Kidney epithelial cell (primary cell): ENCODE results near the gene SLC26A6. TPM values are rescaled to one million over a fixed set of nuclear protein-coding genes. Genes with fewer than 3 reads are reported as not detected.

Experiments used
- DNase-seq: peaks from one replicate; pipeline ENCODE4 v3.0.0-alpha.2; 2010; ENCODE audit warnings: low read depth
- H3K27me3 ChIP-seq: 2 replicates; pipeline ENCODE4 v1.6.0; 2011; ENCODE audit warnings: low read length; ENCODE audit not compliant: control insufficient read depth, insufficient read depth
- H3K36me3 ChIP-seq: 2 replicates; pipeline ENCODE4 v1.5.1; 2011; ENCODE audit warnings: low read length; ENCODE audit not compliant: control insufficient read depth, insufficient read depth
- H3K4me3 ChIP-seq: 2 replicates; pipeline ENCODE4 v1.5.1; 2011; ENCODE audit warnings: low read depth, mild to moderate bottlenecking, control low read depth, low read length
- total RNA-seq: library from RNA; depleted of rRNA; stranded (reverse); fragments of >200 nt; gene quantifications from 2 replicates; pipeline ENCODE4 v1.2.3, GENCODE V29; 2015
- TF ChIP-seq, protein P1 (sequence below): IDR thresholded peaks from 2 replicates; pipeline ENCODE4 v1.5.1; 2011; ENCODE audit warnings: mild to moderate bottlenecking, moderate library complexity, low read length, control low read depth, inconsistent platforms; ENCODE audit not compliant: insufficient read depth, poor library complexity, severe bottlenecking

SLC26A6 gene
- total RNA-seq, 1 donor from 2014 or later, result 32.8 TPM

DNA sequence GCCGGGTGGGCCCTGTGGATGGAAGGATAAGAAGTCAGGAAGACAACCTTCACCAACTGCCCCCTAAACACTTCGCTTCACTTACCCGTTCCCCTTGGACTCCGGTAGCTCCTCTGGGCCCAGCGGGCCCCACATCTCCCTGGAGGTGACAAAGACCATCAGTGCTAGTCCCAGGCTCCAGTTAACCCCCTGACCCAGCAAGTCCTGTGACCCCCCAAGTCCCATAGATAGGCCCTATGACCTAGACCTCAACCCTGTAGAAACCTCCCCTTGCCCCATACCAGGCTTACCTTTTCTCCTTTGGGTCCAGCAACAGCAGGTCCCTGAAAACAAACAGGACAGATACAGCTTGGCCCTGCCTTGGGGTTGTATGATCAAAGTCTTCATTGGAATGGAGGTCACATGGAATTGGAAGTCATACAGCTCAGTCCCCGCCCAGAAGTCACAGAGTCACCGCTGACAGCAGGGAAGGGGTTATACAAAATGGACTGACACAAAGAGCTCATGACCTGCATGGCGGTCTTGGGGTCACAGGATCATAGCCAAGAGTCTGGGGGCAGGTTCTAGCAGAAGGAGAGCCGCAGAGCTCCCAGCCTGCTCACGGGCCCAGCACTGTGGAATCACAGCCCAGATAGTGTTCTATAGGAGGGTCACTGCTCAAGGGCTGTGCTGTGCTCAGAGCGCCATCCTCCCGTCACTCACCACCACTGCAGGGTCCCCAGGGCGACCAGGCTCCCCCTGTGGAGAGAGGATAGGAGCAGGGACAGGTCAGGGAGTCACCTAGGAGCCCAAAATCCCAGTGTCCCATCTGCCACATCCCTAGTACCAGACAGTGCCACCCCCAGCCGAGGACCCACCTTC is 53.4 kb downstream of the SLC26A6 start:
- Histone ChIP-seq H3K27me3 (no peaks in the 10 kb centered on the region), H3K36me3 (peaks cover 11% of the 10 kb centered on the region), H3K4me3 (no peak overlapping the region)
- DNase-seq, result no peak
- TF ChIP-seq, protein P1, sequence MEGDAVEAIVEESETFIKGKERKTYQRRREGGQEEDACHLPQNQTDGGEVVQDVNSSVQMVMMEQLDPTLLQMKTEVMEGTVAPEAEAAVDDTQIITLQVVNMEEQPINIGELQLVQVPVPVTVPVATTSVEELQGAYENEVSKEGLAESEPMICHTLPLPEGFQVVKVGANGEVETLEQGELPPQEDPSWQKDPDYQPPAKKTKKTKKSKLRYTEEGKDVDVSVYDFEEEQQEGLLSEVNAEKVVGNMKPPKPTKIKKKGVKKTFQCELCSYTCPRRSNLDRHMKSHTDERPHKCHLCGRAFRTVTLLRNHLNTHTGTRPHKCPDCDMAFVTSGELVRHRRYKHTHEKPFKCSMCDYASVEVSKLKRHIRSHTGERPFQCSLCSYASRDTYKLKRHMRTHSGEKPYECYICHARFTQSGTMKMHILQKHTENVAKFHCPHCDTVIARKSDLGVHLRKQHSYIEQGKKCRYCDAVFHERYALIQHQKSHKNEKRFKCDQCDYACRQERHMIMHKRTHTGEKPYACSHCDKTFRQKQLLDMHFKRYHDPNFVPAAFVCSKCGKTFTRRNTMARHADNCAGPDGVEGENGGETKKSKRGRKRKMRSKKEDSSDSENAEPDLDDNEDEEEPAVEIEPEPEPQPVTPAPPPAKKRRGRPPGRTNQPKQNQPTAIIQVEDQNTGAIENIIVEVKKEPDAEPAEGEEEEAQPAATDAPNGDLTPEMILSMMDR, result no peak

DNA sequence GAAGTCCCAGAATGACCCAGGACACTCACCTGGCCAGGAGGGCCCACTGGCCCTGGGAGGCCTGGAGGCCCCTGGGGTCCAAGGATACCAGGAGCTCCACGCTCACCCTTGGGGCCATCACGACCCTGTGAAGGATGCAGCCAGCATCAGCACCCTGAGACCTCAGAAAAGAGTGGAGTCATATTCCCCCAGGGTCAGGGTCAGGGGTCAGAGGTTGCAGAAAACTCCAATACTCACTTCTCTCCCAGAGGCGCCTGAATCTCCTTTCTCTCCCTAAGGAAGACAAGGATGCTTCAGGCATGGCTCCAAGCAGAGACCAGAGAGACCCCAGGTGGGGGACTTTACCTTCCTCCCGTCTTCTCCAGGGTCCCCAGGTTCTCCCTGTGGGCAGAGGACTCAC is 58.6 kb downstream of the SLC26A6 start:
- no peak for DNase-seq
- Histone ChIP-seq H3K4me3 (no peak overlapping the region), H3K36me3 (peaks cover 3% of the 10 kb centered on the region), H3K27me3 (no peaks in the 10 kb centered on the region)
- TF ChIP-seq, protein P1, result no peak

Other genes starting within 250 kb of the SLC26A6 start
- 115 and 137 TPM in 2 replicates for gene PLXNB1, start 205.4 kb downstream of the SLC26A6 start, total RNA-seq
- gene CCDC51, start 195.3 kb downstream of the SLC26A6 start, total RNA-seq, result 39.2 and 46.4 TPM in 2 replicates
- 374 and 462 TPM in 2 replicates for gene TMA7, start 195.2 kb downstream of the SLC26A6 start, total RNA-seq
- 5.7 and 6.8 TPM in 2 replicates for gene ATRIP, start 188.7 kb downstream of the SLC26A6 start, total RNA-seq
- 231 and 248 TPM in 2 replicates for gene SHISA5, start 131.3 kb downstream of the SLC26A6 start, total RNA-seq
- 22.4 and 24.1 TPM in 2 replicates for gene PFKFB4, start 78.7 kb downstream of the SLC26A6 start, total RNA-seq
- 26.1 and 39.1 TPM in 2 replicates for gene UCN2, start 71.7 kb downstream of the SLC26A6 start, total RNA-seq
- 337 and 348 TPM in 2 replicates for gene COL7A1, start 40.1 kb downstream of the SLC26A6 start, total RNA-seq
- 413 and 435 TPM in 2 replicates for gene UQCRC1, start 25.8 kb downstream of the SLC26A6 start, total RNA-seq
- gene TMEM89, start 13.7 kb downstream of the SLC26A6 start, total RNA-seq, result not detected in 2 replicates
- gene CELSR3, start 27.4 kb upstream of the SLC26A6 start, total RNA-seq, result 5.2 and 5.6 TPM in 2 replicates
- 15.3 and 34.0 TPM in 2 replicates for gene NCKIPSD, start 50.5 kb upstream of the SLC26A6 start, total RNA-seq
- gene IP6K2, start 81.8 kb upstream of the SLC26A6 start, total RNA-seq, result 81.2 and 109 TPM in 2 replicates
- gene PRKAR2A, start 212.4 kb upstream of the SLC26A6 start, total RNA-seq, result 27.5 and 34.9 TPM in 2 replicates